Mesendoderm (in vitro differentiated cells): Measurements from ENCODE around the gene HDAC8.

Experiments used
- DNase-seq: peaks from one replicate; pipeline ENCODE4 v3.0.0; 2013
- H2AK5ac ChIP-seq: 2 replicates; pipeline ENCODE4 v1.6.1; 2013; ENCODE audit warnings: low read length, inconsistent platforms
- H2BK120ac ChIP-seq: 2 replicates; pipeline ENCODE4 v1.6.1; 2013; ENCODE audit warnings: low read depth, mild to moderate bottlenecking, low read length, moderate library complexity, mixed read lengths
- H2BK15ac ChIP-seq: replicated peaks from 2 replicates; pipeline ENCODE4 v1.6.1; 2013; ENCODE audit warnings: low read depth, mild to moderate bottlenecking, moderate library complexity
- H2BK5ac ChIP-seq: 2 replicates; pipeline ENCODE4 v1.6.1; 2013; ENCODE audit warnings: low read length, inconsistent platforms
- H3K18ac ChIP-seq: 2 replicates; pipeline ENCODE4 v1.6.1; 2013; ENCODE audit warnings: mild to moderate bottlenecking, low read length, mixed read lengths
- H3K23ac ChIP-seq: one replicate; pipeline ENCODE4 v1.6.1; 2013; ENCODE audit warnings: low read length
- H3K27ac ChIP-seq: 2 replicates; pipeline ENCODE4 v1.5.1; 2013; ENCODE audit warnings: low read depth, mild to moderate bottlenecking, inconsistent platforms, low read length, moderate library complexity
- H3K27me3 ChIP-seq: 2 replicates; pipeline ENCODE4 v1.6.1; 2013; ENCODE audit warnings: low read length, control low read depth, mild to moderate bottlenecking, inconsistent platforms; ENCODE audit not compliant: insufficient read depth, poor library complexity
- H3K36me3 ChIP-seq: 2 replicates; pipeline ENCODE4 v1.6.1; 2013; ENCODE audit warnings: low read length, inconsistent platforms; ENCODE audit not compliant: control insufficient read depth, insufficient read depth
- H3K4ac ChIP-seq: one replicate; pipeline ENCODE4 v1.6.1; 2013; ENCODE audit warnings: low read depth, mild to moderate bottlenecking, low read length, moderate library complexity
- H3K4me1 ChIP-seq: 2 replicates; pipeline ENCODE4 v1.6.1; 2013; ENCODE audit warnings: low read depth, low read length, inconsistent platforms; ENCODE audit not compliant: control insufficient read depth
- H3K4me2 ChIP-seq: 2 replicates; pipeline ENCODE4 v1.6.1; 2013; ENCODE audit warnings: low read length
- H3K4me3 ChIP-seq: 2 replicates; pipeline ENCODE4 v1.5.1; 2013; ENCODE audit warnings: mild to moderate bottlenecking, low read length
- H3K56ac ChIP-seq: one replicate; pipeline ENCODE4 v1.6.1; 2013; ENCODE audit warnings: low read length
- H3K79me1 ChIP-seq: 2 replicates; pipeline ENCODE4 v1.6.1; 2013; ENCODE audit warnings: low read length, inconsistent platforms
- H3K79me2 ChIP-seq: 2 replicates; pipeline ENCODE4 v1.6.1; 2013; ENCODE audit warnings: mild to moderate bottlenecking, low read length; ENCODE audit not compliant: control insufficient read depth, insufficient read depth
- H3K9ac ChIP-seq: 2 replicates; pipeline ENCODE4 v1.6.1; 2013; ENCODE audit warnings: low read length, inconsistent platforms
- H4K5ac ChIP-seq: one replicate; pipeline ENCODE4 v1.6.1; 2013; ENCODE audit warnings: low read length
- H4K8ac ChIP-seq: one replicate; pipeline ENCODE4 v1.6.1; 2013; ENCODE audit warnings: low read depth, mild to moderate bottlenecking, control low read depth, low read length, moderate library complexity
- WGBS: extraction: QIAGEN DNeasy Blood & Tissue Kit; methylation state at CpG from one replicate; pipeline ENCODE4 v1.1.7; 2013; ENCODE audit warnings: low lambda C conversion rate, missing lambda C conversion rate; ENCODE audit not compliant: insufficient coverage; ENCODE audit errors: extremely low coverage; 5-methylcytosine and 5-hydroxymethylcytosine counted together

Gene HDAC8

DNA sequence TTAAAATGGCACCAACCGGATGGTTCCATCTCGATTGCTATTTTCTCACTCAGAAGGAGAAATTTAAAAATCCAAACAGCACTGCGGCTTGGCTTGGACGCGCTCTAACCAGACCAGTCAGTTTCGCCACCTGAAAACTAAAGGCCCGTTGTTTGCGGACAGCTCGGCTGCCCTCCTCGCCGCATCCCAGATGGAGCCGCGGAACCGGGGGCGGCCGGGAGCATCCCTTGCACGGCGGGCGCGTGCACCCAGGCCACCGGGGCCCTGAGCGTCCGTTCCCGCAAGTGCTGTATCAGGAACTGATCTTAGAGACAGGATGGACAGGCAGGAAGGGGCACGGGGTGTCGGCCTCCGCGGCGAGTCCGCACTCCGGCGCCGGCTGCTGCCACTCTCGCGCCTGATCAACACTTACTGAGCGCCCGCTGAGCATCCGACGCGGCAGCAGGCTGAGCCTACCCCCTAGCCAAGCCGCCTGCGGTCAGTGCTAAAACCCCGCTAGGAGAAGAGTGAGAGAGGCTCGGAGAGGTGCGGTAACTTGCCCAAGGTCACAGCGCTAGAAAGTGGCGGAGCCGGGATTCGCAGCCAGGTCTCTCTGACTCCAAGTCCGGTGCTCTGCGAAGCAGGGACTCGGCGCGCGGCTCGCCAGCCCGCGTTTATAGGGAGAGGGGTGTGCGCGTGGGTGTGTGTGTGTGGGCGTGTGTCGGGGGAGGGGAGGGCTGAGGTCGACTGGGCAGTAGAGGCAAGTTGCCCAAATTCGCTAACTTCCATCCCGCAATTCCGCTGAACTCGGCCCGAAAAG is 267.2 kb downstream of the HDAC8 start, which contains the start of gene CITED1:
CITED1 (minus strand) TSS at position 629 of the 799 bp plus-strand sequence. CDS start 3,045 bp downstream, outside the sequence.
- Histone ChIP-seq H4K5ac (no peak within 1 kb of the TSS), H3K79me2 (no peaks in the 10 kb centered on the region), H3K4me2 (peak within 1 kb of the TSS; percentile 42), H3K56ac (peak within 1 kb of the TSS; percentile 34), H2BK5ac (no peak within 1 kb of the TSS), H3K4me3 (no peak within 1 kb of the TSS), H4K8ac (no peak within 1 kb of the TSS), H3K18ac (peak within 1 kb of the TSS; percentile 65), H2BK15ac (no peak within 1 kb of the TSS), H3K23ac (no peak within 1 kb of the TSS), H3K4me1 (no peaks in the 10 kb centered on the region), H3K4ac (no peak within 1 kb of the TSS), H3K27me3 (peaks cover 27% of the 10 kb centered on the region), H2BK120ac (no peak within 1 kb of the TSS), H2AK5ac (no peak within 1 kb of the TSS), H3K79me1 (no peaks in the 10 kb centered on the region), H3K27ac (no peak within 1 kb of the TSS), H3K9ac (peak within 1 kb of the TSS; percentile 16), H3K36me3 (no peaks in the 10 kb centered on the region)
- peak; percentile 51 for DNase-seq
- no CpG with 5 or more reads among the region's 68 CpGs for WGBS

DNA sequence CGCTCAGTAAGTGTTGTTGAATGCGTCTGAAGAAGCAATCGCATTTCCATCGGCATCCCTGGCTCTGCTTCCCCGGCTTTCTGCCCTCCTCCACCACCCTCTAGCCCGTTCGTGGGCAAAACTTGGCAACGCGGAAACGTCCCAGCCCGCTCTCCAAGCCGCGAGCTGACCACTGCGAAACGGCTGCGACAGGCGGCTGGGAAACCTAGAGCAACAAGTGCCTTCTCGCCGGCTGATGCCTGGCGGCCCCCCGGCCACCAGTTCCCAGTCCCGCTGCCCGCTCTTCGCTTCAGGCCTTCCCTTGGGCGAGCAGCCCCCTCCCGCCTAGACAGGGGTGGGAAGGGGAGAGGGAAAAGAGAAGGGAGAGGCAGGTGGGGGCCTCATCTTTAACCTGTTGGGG is 267.8 kb downstream of the HDAC8 start:
- Histone ChIP-seq H2AK5ac (no peak overlapping the region), H3K27ac (no peak overlapping the region), H4K8ac (no peak overlapping the region), H3K23ac (no peak overlapping the region), H3K18ac (no peak overlapping the region), H3K4me3 (no peak overlapping the region), H4K5ac (no peak overlapping the region), H3K4ac (no peak overlapping the region), H3K27me3 (peaks cover 27% of the 10 kb centered on the region), H3K4me1 (no peaks in the 10 kb centered on the region), H3K79me1 (no peaks in the 10 kb centered on the region), H2BK15ac (no peak overlapping the region), H2BK120ac (no peak overlapping the region), H3K56ac (peak overlapping the region; percentile 25), H3K4me2 (no peak overlapping the region), H3K36me3 (no peaks in the 10 kb centered on the region), H3K79me2 (no peaks in the 10 kb centered on the region), H3K9ac (no peak overlapping the region), H2BK5ac (no peak overlapping the region)
- DNase-seq = no peak
- WGBS = no CpG with 5 or more reads among the region's 26 CpGs

DNA sequence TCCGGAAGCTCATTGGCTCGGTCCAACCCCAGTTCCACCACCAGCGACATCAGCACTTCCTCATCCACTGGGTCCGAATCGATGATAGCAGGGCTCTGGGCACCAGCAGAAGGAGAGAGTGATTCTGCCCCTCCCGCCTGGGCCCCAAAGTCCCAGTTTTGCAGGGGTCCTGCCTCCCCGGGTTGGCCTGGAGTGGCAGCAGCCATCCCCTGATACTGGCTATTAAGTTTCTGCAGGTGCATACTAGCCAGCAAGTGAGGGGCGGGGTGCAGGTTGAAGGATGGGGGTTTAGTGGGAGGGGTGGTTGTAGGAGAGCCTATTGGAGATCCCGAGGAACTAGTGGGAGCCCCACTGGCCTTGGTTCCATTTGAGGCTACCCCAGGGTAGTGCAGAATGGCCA is 270.9 kb downstream of the HDAC8 start:
- H2BK120ac ChIP-seq = no peak overlapping the region
- H4K8ac ChIP-seq = no peak overlapping the region
- H3K9ac ChIP-seq = no peak overlapping the region
- WGBS = no CpG with 5 or more reads among the region's 9 CpGs
- DNase-seq = no peak
- peaks cover 18% of the 10 kb centered on the region for H3K27me3 ChIP-seq
- H3K79me2 ChIP-seq = no peaks in the 10 kb centered on the region
- no peak overlapping the region for H4K5ac ChIP-seq
- H2BK15ac ChIP-seq = no peak overlapping the region
- no peak overlapping the region for H3K18ac ChIP-seq
- H3K56ac ChIP-seq = no peak overlapping the region
- H3K27ac ChIP-seq = no peak overlapping the region
- H3K36me3 ChIP-seq = no peaks in the 10 kb centered on the region
- no peak overlapping the region for H2BK5ac ChIP-seq
- H3K4me2 ChIP-seq = no peak overlapping the region
- no peaks in the 10 kb centered on the region for H3K79me1 ChIP-seq
- no peak overlapping the region for H2AK5ac ChIP-seq
- H3K4me1 ChIP-seq = no peaks in the 10 kb centered on the region
- no peak overlapping the region for H3K23ac ChIP-seq
- no peak overlapping the region for H3K4me3 ChIP-seq
- no peak overlapping the region for H3K4ac ChIP-seq

DNA sequence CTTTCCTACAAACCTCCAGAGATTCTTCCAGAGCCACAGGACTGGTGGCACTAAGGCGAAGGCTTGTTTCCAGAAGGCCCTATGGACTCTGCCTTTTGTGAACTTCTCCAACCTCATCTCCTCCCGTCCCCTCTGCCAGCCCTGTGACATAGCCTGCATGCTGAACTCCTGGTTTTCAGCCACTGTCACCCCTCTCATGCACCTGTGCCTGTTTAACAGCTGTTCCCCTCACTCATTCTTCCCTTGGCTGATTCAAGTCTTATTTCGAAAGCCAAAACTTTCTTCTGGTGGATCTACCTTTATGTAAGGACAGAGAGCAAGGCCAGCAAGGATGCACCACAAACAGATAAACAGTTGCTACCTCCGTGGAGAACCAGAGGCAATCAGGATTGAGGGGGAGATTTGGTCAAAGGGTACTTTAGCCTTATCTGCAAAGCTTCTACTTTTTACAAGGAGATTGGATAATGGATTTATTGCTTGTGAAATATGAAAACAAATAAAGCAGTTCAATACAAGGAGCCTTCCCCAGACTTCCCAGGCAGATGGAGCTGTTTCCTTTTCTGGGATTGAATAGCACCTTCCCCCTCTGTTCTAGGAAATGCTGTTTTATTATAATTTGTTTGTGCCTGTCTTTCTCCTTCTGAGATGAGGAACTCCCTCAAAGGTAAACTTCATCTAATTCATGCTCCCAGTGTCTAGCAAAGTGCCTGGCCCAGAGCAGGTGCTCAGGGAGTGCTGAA is 272.6 kb downstream of the HDAC8 start:
- H3K4me2 ChIP-seq = no peak overlapping the region
- no peak overlapping the region for H3K4ac ChIP-seq
- no peaks in the 10 kb centered on the region for H3K79me2 ChIP-seq
- H3K27me3 ChIP-seq = peaks cover 13% of the 10 kb centered on the region
- no peak overlapping the region for H3K18ac ChIP-seq
- H3K23ac ChIP-seq = no peak overlapping the region
- no peak overlapping the region for H3K56ac ChIP-seq
- no peak overlapping the region for H4K8ac ChIP-seq
- H3K27ac ChIP-seq = no peak overlapping the region
- H3K79me1 ChIP-seq = no peaks in the 10 kb centered on the region
- H2AK5ac ChIP-seq = no peak overlapping the region
- H3K4me1 ChIP-seq = no peaks in the 10 kb centered on the region
- H3K36me3 ChIP-seq = no peaks in the 10 kb centered on the region
- no peak overlapping the region for H2BK120ac ChIP-seq
- no peak for DNase-seq
- H3K9ac ChIP-seq = no peak overlapping the region
- no peak overlapping the region for H3K4me3 ChIP-seq
- H2BK15ac ChIP-seq = no peak overlapping the region
- no CpG with 5 or more reads among the region's 4 CpGs for WGBS
- no peak overlapping the region for H4K5ac ChIP-seq
- no peak overlapping the region for H2BK5ac ChIP-seq

DNA sequence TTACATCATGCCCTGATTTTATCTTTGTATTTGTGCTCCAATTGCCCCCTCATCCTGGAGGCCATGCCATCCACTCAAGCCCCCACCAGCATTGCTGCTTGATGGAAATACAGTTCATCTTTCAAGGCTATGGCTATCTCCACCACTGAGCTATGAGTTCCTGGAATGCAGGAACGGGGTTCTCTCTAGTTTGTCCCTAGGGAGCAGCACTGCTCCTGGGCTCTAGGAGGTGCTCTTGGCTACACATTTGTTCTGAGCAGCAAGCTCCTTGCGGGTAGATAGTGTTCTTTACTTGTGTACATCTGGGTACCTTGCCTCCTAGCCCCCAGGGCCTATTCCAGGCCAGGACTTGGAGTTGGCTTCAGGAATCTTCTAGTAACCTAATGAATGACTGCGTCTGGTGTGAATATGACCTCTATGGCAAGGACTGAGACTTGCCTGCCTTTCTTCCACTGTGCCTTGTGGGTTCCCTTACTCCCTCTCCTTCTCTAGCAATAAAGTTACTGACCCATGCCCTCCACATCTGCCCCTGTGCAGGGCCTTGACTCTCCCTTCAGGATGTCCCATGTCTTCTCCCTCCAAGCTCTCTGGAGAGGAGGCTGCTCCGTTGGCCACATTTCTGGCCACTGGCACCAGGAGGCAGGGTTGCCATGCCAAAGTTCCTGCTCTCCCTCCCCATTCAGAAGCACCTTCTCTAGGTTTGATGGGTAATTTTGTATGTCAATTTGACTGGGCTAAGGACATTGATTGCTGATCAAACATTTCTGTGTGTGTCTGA is 274.5 kb downstream of the HDAC8 start:
- Histone ChIP-seq H3K9ac (no peak overlapping the region), H3K79me1 (no peaks in the 10 kb centered on the region), H2AK5ac (no peak overlapping the region), H3K4me2 (no peak overlapping the region), H3K23ac (no peak overlapping the region), H4K8ac (no peak overlapping the region), H3K4me1 (no peaks in the 10 kb centered on the region), H3K27me3 (no peaks in the 10 kb centered on the region), H3K4ac (no peak overlapping the region), H3K36me3 (no peaks in the 10 kb centered on the region), H3K56ac (no peak overlapping the region), H2BK120ac (no peak overlapping the region), H3K18ac (no peak overlapping the region), H4K5ac (no peak overlapping the region), H3K79me2 (no peaks in the 10 kb centered on the region), H2BK5ac (no peak overlapping the region), H3K4me3 (no peak overlapping the region), H2BK15ac (no peak overlapping the region), H3K27ac (no peak overlapping the region)
- DNase-seq = peak; percentile 79
- WGBS = no CpG with 5 or more reads among the region's 4 CpGs
